HL-60 (cell line): ENCODE data around the gene BZW2.

Experiments
- CTCF ChIP-seq: IDR thresholded peaks from one replicate; pipeline ENCODE4 v1.5.1; 2011; ENCODE audit warnings: low read length, control low read depth, inconsistent platforms; ENCODE audit not compliant: insufficient read depth
- GABPA ChIP-seq: IDR thresholded peaks from 2 replicates; pipeline ENCODE4 v1.6.1; 2012; ENCODE audit warnings: low read depth
- POLR2AphosphoS5 ChIP-seq: IDR thresholded peaks from 2 replicates; pipeline ENCODE4 v1.6.1; 2012; ENCODE audit warnings: low read depth
- SPI1 ChIP-seq: IDR thresholded peaks from 2 replicates; pipeline ENCODE4 v1.6.1; 2012; ENCODE audit warnings: low read depth, mild to moderate bottlenecking, borderline replicate concordance

GRCh38 chr7:16671811-16672210 is 25.8 kb downstream of the BZW2 start:
- TF ChIP-seq SPI1: no peak
- TF ChIP-seq CTCF: no peak
- TF ChIP-seq POLR2AphosphoS5: no peak
- no peak for TF ChIP-seq GABPA
